Measurements from ENCODE around the gene FSHR.

DNA sequence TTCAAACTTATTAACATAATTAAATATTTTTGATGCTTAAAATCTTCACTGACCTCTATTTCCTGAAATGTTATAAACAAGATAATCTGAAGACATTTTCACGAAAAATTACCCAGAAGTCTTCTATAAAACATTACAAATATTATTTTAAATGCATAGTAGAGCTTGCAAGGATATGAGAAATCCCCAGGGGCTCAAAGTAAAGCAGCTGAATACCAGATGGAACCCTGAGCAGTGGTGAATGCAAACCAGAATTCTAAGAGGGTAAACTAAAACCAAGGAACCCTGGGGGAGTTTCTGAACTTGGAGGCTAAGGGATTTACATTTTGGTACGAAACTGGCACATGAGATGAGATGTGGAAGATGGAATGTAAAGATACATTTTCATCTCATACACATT, 83.6 kb downstream of the FSHR start:
- TF ChIP-seq POLR2A (IDR thresholded peaks at IDR 0.05), result no peak
- TF ChIP-seq, protein P1, sequence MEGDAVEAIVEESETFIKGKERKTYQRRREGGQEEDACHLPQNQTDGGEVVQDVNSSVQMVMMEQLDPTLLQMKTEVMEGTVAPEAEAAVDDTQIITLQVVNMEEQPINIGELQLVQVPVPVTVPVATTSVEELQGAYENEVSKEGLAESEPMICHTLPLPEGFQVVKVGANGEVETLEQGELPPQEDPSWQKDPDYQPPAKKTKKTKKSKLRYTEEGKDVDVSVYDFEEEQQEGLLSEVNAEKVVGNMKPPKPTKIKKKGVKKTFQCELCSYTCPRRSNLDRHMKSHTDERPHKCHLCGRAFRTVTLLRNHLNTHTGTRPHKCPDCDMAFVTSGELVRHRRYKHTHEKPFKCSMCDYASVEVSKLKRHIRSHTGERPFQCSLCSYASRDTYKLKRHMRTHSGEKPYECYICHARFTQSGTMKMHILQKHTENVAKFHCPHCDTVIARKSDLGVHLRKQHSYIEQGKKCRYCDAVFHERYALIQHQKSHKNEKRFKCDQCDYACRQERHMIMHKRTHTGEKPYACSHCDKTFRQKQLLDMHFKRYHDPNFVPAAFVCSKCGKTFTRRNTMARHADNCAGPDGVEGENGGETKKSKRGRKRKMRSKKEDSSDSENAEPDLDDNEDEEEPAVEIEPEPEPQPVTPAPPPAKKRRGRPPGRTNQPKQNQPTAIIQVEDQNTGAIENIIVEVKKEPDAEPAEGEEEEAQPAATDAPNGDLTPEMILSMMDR (IDR thresholded peaks at IDR 0.05), result no peak

Data from lower leg skin (tissue), 3 donors.